ENCODE data around the gene CCNG2.

- TF ChIP-seq CTCF (IDR thresholded peaks at IDR 0.05), result no peak
- no peak for TF ChIP-seq POLR2A (IDR thresholded peaks at IDR 0.05)
Measured at GRCh38 chr4:77141964-77142645, 14.9 kb upstream of the CCNG2 start.
